ENCODE results near the gene CYS1. TPM values are rescaled to one million over a fixed set of nuclear protein-coding genes. Genes with fewer than 3 reads are reported as not detected.
"Not testable (repeated sequence)": the region's sequence is repeated elsewhere in the genome, so short reads cannot be mapped to it uniquely, and the experiment has no call there.

CYS1 gene
- total RNA-seq, 1 donor from 2014 or later = 0.56 TPM

DNA sequence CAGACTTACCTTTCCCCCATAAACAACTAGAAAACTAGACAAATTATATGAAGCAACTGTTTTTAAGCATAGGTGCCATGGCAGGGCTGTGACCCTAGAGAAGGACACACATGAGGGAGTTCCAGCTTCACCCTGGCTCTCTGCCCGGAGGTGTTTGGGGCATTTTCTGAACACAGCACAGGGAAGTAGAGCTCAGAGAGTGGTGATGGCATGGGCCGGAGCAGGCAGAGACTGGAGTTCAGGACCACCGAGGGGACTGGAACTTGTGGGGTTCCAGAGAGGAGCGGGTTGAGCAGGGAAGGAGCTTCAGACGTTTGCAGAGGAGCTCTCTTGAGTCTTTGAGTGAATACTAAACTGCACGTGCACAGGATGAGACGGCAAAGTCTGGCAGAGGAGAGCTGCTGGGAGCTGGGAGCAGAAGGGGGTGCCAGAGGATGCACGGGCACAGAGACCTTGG, 63.4 kb downstream of the CYS1 start:
- Mint-ChIP-seq H3K4me1 (no peaks in the 10 kb centered on the region), H3K36me3 (no peaks in the 10 kb centered on the region), H3K4me3 (no peak overlapping the region), H3K27ac (no peak overlapping the region), H3K9me3 (peaks cover 5% of the 10 kb centered on the region), H3K27me3 (ENCODE audit: insufficient read depth, low read depth) (peaks cover 13% of the 10 kb centered on the region)
- H3K27me3 ChIP-seq = no peaks in the 10 kb centered on the region
- no peaks in the 10 kb centered on the region for H3K4me1 ChIP-seq
- H3K4me3 ChIP-seq = no peak overlapping the region
- H3K79me2 ChIP-seq (ENCODE audit: low read depth) = no peaks in the 10 kb centered on the region
- H3K9me3 ChIP-seq (ENCODE audit: low read depth) = no peaks in the 10 kb centered on the region
- no peaks in the 10 kb centered on the region for H3F3A ChIP-seq (ENCODE audit: low read depth)
- no peaks in the 10 kb centered on the region for H4K20me1 ChIP-seq (ENCODE audit: low read depth)
- no peak overlapping the region for H3K9ac ChIP-seq
- no peak for DNase-seq (ENCODE audit: low spot score)
- TF ChIP-seq, protein P1, sequence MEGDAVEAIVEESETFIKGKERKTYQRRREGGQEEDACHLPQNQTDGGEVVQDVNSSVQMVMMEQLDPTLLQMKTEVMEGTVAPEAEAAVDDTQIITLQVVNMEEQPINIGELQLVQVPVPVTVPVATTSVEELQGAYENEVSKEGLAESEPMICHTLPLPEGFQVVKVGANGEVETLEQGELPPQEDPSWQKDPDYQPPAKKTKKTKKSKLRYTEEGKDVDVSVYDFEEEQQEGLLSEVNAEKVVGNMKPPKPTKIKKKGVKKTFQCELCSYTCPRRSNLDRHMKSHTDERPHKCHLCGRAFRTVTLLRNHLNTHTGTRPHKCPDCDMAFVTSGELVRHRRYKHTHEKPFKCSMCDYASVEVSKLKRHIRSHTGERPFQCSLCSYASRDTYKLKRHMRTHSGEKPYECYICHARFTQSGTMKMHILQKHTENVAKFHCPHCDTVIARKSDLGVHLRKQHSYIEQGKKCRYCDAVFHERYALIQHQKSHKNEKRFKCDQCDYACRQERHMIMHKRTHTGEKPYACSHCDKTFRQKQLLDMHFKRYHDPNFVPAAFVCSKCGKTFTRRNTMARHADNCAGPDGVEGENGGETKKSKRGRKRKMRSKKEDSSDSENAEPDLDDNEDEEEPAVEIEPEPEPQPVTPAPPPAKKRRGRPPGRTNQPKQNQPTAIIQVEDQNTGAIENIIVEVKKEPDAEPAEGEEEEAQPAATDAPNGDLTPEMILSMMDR (IDR thresholded peaks at IDR 0.05) = no peak
- TF ChIP-seq EZH2phosphoT487 (IDR thresholded peaks at IDR 0.05) = no peak
- no peak for TF ChIP-seq EZH2 (IDR thresholded peaks at IDR 0.05)
- no peak overlapping the region for H3K4me2 ChIP-seq
- H3K27ac ChIP-seq = no peak overlapping the region
- H3K36me3 ChIP-seq = no peaks in the 10 kb centered on the region
- H2AFZ ChIP-seq (replicated peaks) = no peak overlapping the region

DNA sequence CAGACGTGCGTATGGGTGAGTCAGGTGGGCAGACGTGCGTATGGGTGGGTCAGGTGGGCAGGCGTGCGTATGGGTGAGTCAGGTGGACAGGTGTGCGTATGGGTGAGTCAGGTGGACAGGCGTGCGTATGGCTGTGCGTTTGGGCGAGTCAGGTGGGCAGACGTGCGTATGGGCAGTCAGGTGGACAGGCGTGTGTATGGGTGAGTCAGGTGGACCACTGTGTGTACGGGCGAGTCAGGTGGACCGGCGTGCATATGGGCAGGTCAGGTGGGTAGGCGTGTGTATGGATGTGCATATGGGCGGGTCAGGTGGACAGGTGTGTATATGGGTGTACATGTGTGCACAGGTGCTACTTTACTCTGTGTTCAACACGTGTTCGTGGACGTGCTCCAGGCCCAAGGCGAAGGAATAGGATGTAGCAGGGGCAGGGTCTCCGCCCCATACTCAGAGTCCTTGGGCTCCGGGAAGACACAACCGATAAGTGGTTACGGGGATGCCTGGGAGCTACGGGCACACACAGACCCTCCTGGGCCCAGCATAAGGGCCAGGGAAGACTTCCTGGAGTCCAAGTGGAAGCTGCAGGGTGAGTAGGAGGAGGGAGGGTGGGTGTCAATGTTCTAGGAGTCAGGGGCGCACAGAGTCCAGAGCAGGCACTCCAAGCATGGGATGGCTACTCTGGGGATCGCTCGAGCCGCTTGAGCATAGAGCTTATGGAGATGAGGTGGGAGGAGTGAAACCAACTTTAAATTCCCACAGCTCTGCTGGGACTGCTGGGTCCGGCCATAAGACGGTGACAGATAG, 64.0 kb downstream of the CYS1 start:
- Histone ChIP-seq H3K27me3 (no peaks in the 10 kb centered on the region), H3K36me3 (no peaks in the 10 kb centered on the region), H4K20me1 (ENCODE audit: low read depth) (no peaks in the 10 kb centered on the region), H2AFZ (replicated peaks) (no peak overlapping the region), H3K9ac (no peak overlapping the region), H3K9me3 (ENCODE audit: low read depth) (no peaks in the 10 kb centered on the region), H3K4me1 (no peaks in the 10 kb centered on the region), H3K27ac (no peak overlapping the region), H3K79me2 (ENCODE audit: low read depth) (no peaks in the 10 kb centered on the region), H3K4me3 (no peak overlapping the region), H3K4me2 (no peak overlapping the region), H3F3A (ENCODE audit: low read depth) (no peaks in the 10 kb centered on the region)
- TF ChIP-seq EZH2 (IDR thresholded peaks at IDR 0.05) = no peak
- H3K9me3 Mint-ChIP-seq = peaks cover 5% of the 10 kb centered on the region
- H3K36me3 Mint-ChIP-seq = no peaks in the 10 kb centered on the region
- no peak for DNase-seq (ENCODE audit: low spot score)
- no peak overlapping the region for H3K4me3 Mint-ChIP-seq
- peaks cover 13% of the 10 kb centered on the region for H3K27me3 Mint-ChIP-seq (ENCODE audit: insufficient read depth, low read depth)
- no peaks in the 10 kb centered on the region for H3K4me1 Mint-ChIP-seq
- no peak overlapping the region for H3K27ac Mint-ChIP-seq

DNA sequence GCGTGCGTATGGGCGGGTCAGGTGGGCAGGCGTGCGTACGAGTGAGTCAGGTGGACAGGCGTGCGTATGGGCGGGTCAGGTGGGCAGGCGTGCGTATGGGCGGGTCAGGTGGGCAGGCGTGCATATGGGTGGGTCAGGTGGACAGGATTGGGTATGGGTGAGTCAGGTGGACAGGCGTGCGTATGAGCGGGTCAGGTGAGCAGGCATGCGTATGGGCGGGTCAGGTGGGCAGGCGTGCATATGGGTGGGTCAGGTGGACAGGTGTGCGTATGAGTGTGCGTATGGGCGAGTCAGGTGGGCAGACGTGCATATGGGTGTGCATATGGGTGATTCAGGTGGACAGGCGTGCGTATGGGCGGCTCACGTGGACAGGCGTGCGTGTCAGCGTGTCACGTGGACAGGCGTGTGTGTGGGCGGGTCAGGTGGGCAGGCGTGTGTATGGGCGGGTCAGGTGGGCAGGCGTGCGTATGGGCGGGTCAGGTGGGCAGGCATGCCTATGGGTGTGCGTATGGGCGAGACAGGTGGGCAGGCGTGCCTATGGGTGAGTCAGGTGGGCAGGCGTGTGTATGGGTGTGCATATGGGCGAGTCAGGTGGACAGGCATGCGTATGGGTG, 64.7 kb downstream of the CYS1 start:
- not testable (repeated sequence) for H3K9me3 Mint-ChIP-seq; H2AFZ ChIP-seq (replicated peaks); H3K4me3 Mint-ChIP-seq; H3K4me1 Mint-ChIP-seq; H3K27ac Mint-ChIP-seq; DNase-seq (ENCODE audit: low spot score); H3F3A ChIP-seq (ENCODE audit: low read depth); H3K36me3 ChIP-seq; H3K27ac ChIP-seq; H3K36me3 Mint-ChIP-seq; H3K4me2 ChIP-seq; H3K4me1 ChIP-seq; H3K9me3 ChIP-seq (ENCODE audit: low read depth); H3K9ac ChIP-seq; H3K79me2 ChIP-seq (ENCODE audit: low read depth); H3K4me3 ChIP-seq; H4K20me1 ChIP-seq (ENCODE audit: low read depth); H3K27me3 ChIP-seq
- peaks cover 12% of the 10 kb centered on the region for H3K27me3 Mint-ChIP-seq (ENCODE audit: insufficient read depth, low read depth)

DNA sequence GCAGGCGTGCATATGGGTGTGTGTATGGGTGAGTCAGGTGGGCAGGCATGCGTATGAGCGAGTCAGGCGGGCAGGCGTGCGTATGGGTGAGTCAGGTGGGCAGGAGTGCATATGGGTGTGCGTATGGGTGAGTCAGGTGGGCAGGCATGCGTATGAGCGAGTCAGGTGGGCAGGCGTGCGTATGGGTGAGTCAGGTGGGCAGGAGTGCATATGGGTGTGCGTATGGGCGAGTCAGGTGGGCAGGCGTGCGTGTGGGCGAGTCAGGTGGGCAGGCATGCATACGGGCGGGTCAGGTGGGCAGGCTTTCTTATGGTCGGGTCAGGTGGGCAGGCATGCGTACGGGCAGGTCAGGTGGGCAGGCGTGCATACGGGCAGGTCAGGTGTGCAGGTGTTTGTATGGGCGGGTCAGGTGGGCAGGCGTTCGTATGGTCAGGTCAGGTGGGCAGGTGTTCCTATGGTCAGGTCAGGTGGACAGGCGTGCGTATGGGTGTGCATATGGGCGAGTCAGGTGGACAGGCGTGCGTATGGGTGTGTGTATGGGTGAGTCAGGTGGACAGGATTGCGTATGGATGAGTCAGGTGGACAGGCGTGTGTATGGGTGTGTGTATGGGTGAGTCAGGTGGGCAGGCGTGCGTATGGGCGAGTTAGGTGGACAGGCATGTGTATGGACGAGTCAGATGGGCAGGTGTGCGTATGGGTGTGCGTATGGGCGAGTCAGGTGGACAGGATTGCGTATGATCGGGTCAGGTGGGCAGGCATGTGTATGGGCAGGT, 65.6 kb downstream of the CYS1 start:
- peaks cover 5% of the 10 kb centered on the region for H3K9me3 Mint-ChIP-seq
- no peaks in the 10 kb centered on the region for H3K9me3 ChIP-seq (ENCODE audit: low read depth)
- H3K36me3 Mint-ChIP-seq = no peaks in the 10 kb centered on the region
- H3K4me3 ChIP-seq = no peak overlapping the region
- H3K27ac ChIP-seq = no peak overlapping the region
- no peak overlapping the region for H3K27ac Mint-ChIP-seq
- no peak overlapping the region for H3K4me2 ChIP-seq
- peaks cover 11% of the 10 kb centered on the region for H3K27me3 Mint-ChIP-seq (ENCODE audit: insufficient read depth, low read depth)
- H3F3A ChIP-seq (ENCODE audit: low read depth) = no peaks in the 10 kb centered on the region
- H4K20me1 ChIP-seq (ENCODE audit: low read depth) = no peaks in the 10 kb centered on the region
- no peak overlapping the region for H3K9ac ChIP-seq
- H3K4me3 Mint-ChIP-seq = no peak overlapping the region
- no peaks in the 10 kb centered on the region for H3K79me2 ChIP-seq (ENCODE audit: low read depth)
- H2AFZ ChIP-seq (replicated peaks) = no peak overlapping the region
- peaks cover 2% of the 10 kb centered on the region for H3K4me1 Mint-ChIP-seq
- no peak for DNase-seq (ENCODE audit: low spot score)
- H3K4me1 ChIP-seq = no peaks in the 10 kb centered on the region
- no peaks in the 10 kb centered on the region for H3K27me3 ChIP-seq
- TF ChIP-seq, protein P1 (IDR thresholded peaks at IDR 0.05) = no peak
- no peak for TF ChIP-seq EZH2 (IDR thresholded peaks at IDR 0.05)
- no peak for TF ChIP-seq EZH2phosphoT487 (IDR thresholded peaks at IDR 0.05)
- H3K36me3 ChIP-seq = no peaks in the 10 kb centered on the region

DNA sequence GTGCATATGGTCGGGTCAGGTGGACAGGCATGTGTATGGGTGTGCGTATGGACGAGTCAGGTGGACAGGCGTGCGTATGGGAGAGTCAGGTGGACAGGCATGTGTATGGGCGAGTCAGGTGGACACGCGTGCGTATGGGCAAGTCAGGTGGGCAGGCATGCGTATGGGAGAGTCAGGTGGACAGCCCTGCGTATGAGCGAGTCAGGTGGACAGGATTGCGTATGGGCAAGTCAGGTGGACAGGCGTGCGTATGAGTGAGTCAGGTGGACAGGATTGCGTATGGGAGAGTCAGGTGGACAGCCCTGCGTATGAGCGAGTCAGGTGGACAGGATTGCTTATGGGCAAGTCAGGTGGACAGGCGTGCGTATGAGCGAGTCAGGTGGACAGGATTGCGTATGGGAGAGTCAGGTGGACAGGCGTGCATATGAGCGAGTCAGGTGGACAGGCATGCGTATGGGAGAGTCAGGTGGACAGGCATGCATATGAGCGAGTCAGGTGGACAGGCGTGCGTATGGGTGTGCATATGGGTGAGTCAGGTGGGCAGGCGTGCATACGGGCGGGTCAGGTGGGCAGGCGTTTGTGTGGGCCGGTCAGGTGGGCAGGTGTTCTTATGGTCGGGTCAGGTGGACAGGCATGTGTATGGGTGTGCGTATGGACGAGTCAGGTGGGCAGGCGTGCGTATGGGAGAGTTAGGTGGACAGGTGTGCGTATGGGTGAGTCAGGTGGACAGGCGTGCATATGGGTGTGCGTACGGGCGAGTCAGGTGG, 66.4 kb downstream of the CYS1 start:
- not testable (repeated sequence) for H3K79me2 ChIP-seq (ENCODE audit: low read depth); DNase-seq (ENCODE audit: low spot score); H3K4me2 ChIP-seq; H3F3A ChIP-seq (ENCODE audit: low read depth); H3K36me3 ChIP-seq; H3K4me3 ChIP-seq; H3K36me3 Mint-ChIP-seq; H2AFZ ChIP-seq (replicated peaks); H3K4me3 Mint-ChIP-seq; H3K9me3 Mint-ChIP-seq; H3K27ac Mint-ChIP-seq; H3K9ac ChIP-seq; H3K27me3 ChIP-seq; H3K9me3 ChIP-seq (ENCODE audit: low read depth); H3K27ac ChIP-seq; H3K4me1 ChIP-seq; H3K4me1 Mint-ChIP-seq; H4K20me1 ChIP-seq (ENCODE audit: low read depth)
- H3K27me3 Mint-ChIP-seq (ENCODE audit: insufficient read depth, low read depth) = peaks cover 11% of the 10 kb centered on the region
